HEK293 (cell line): Measurements from ENCODE around the gene CFAP20.

ENCODE experiments used
- CTCF ChIA-PET: fragments of 350-600 bp; formaldehyde crosslinking; extraction: SDS; loops from one replicate; lab custom pipeline; 2021; ENCODE audit warnings: antibody characterized with exemption; lab: Yijun Ruan, JAX
- POLR2A ChIA-PET: fragments of 300-600 bp; formaldehyde crosslinking; extraction: SDS; loops from one replicate; lab custom pipeline; 2020; ENCODE audit warnings: antibody characterized with exemption, inconsistent platforms; lab: Yijun Ruan, JAX
- H3K27ac ChIP-seq: fragments of 200-500 bp; sonication (Bioruptor generic); 2 replicates; pipeline ENCODE4 v1.5.1; 2014; ENCODE audit warnings: low read depth, low read length, control low read depth, inconsistent platforms; ENCODE audit errors: extremely low read depth
- H3K36me3 ChIP-seq, 2 experiments: fragments of 200-500 bp in 1 of 2; sonication (Bioruptor generic) in 1 of 2; 1 replicate in 1 of 2; 2 replicates in 1 of 2; pipeline ENCODE4 v1.5.1; 2014 to 2017; ENCODE audit warnings: inconsistent platforms in 2 of 2, low read length in 2 of 2; ENCODE audit not compliant: control insufficient read depth in 2 of 2, insufficient read depth in 1 of 2
- H3K4me1 ChIP-seq: fragments of 200-500 bp; sonication (Bioruptor generic); 2 replicates; pipeline ENCODE4 v1.5.1; 2014; ENCODE audit warnings: mild to moderate bottlenecking, low read length, inconsistent platforms; ENCODE audit not compliant: control insufficient read depth, insufficient read depth
- H3K4me3 ChIP-seq: 2 replicates; pipeline ENCODE4 v1.5.1; 2011; ENCODE audit warnings: low read depth, mild to moderate bottlenecking, control low read depth, low read length, moderate library complexity
- H3K9me3 ChIP-seq: fragments of 200-500 bp; sonication (Bioruptor generic); 2 replicates; pipeline ENCODE4 v1.5.1; 2014; ENCODE audit warnings: low read depth, low read length, inconsistent platforms; ENCODE audit not compliant: control insufficient read depth, insufficient read depth
- BCL11B ChIP-seq: fragments of 450-650 bp; formaldehyde crosslinking; IDR thresholded peaks from 2 replicates; pipeline ENCODE4 v1.5.1; 2016; ENCODE audit warnings: low read depth, missing biosample characterization, missing genetic modification characterization
- KLF1 ChIP-seq: fragments of 450-650 bp; formaldehyde crosslinking; IDR thresholded peaks from 2 replicates; pipeline ENCODE4 v1.5.1; 2016; ENCODE audit warnings: missing biosample characterization, missing genetic modification characterization
- TRIM28 ChIP-seq: IDR thresholded peaks from 2 replicates; pipeline ENCODE4 v1.6.1; 2011; ENCODE audit warnings: low read length, control low read depth, borderline replicate concordance
- ZBTB17 ChIP-seq: fragments of 450-650 bp; formaldehyde crosslinking; IDR thresholded peaks from 2 replicates; pipeline ENCODE4 v1.5.1; 2016; ENCODE audit warnings: missing biosample characterization, missing genetic modification characterization
- ZNF2 ChIP-seq: fragments of 450-650 bp; formaldehyde crosslinking; IDR thresholded peaks from 2 replicates; pipeline ENCODE4 v1.5.1; 2016; ENCODE audit warnings: missing biosample characterization, missing genetic modification characterization
- ZNF280C ChIP-seq: fragments of 450-650 bp; formaldehyde crosslinking; IDR thresholded peaks from 2 replicates; pipeline ENCODE4 v1.5.1; 2016; ENCODE audit warnings: missing biosample characterization, missing genetic modification characterization
- ZNF510 ChIP-seq: fragments of 450-650 bp; formaldehyde crosslinking; IDR thresholded peaks from 2 replicates; pipeline ENCODE4 v1.5.1; 2018; ENCODE audit warnings: mild to moderate bottlenecking, missing genetic modification characterization, missing biosample characterization; ENCODE audit not compliant: insufficient replicate concordance
- ZNF514 ChIP-seq: fragments of 450-650 bp; formaldehyde crosslinking; IDR thresholded peaks from 2 replicates; pipeline ENCODE4 v1.5.1; 2016; ENCODE audit warnings: missing biosample characterization, missing genetic modification characterization
- ZNF555 ChIP-seq: fragments of 450-650 bp; formaldehyde crosslinking; conservative IDR thresholded peaks from 2 replicates; pipeline ENCODE4 v1.5.1; 2017; ENCODE audit warnings: missing biosample characterization, mild to moderate bottlenecking, missing genetic modification characterization, inconsistent platforms
- ZNF558 ChIP-seq: fragments of 450-650 bp; formaldehyde crosslinking; IDR thresholded peaks from 2 replicates; pipeline ENCODE4 v1.5.1; 2016; ENCODE audit warnings: missing biosample characterization, missing genetic modification characterization
- ZNF768 ChIP-seq: fragments of 450-650 bp; formaldehyde crosslinking; IDR thresholded peaks from 2 replicates; pipeline ENCODE4 v1.5.1; 2018; ENCODE audit warnings: missing biosample characterization, mild to moderate bottlenecking, missing genetic modification characterization
- ZSCAN16 ChIP-seq: fragments of 450-650 bp; formaldehyde crosslinking; IDR thresholded peaks from 2 replicates; pipeline ENCODE4 v1.5.1; 2016; ENCODE audit warnings: missing biosample characterization, missing genetic modification characterization
- TF ChIP-seq, protein P1 (sequence below): fragments of 450-650 bp; formaldehyde crosslinking; IDR thresholded peaks from 2 replicates; pipeline ENCODE4 v1.5.1; 2016; ENCODE audit warnings: missing biosample characterization, missing genetic modification characterization
- TF ChIP-seq, protein P2 (sequence below): sonication (generic); formaldehyde crosslinking; IDR thresholded peaks from 2 replicates; pipeline ENCODE4 v1.8.1; 2022; ENCODE audit warnings: mild to moderate bottlenecking, moderate library complexity, missing genetic modification reagents

CFAP20 gene

GRCh38 chr16:58118801-58119508 lies 10.2 kb downstream of the CFAP20 start (continued):
- TF ChIP-seq, protein P1, sequence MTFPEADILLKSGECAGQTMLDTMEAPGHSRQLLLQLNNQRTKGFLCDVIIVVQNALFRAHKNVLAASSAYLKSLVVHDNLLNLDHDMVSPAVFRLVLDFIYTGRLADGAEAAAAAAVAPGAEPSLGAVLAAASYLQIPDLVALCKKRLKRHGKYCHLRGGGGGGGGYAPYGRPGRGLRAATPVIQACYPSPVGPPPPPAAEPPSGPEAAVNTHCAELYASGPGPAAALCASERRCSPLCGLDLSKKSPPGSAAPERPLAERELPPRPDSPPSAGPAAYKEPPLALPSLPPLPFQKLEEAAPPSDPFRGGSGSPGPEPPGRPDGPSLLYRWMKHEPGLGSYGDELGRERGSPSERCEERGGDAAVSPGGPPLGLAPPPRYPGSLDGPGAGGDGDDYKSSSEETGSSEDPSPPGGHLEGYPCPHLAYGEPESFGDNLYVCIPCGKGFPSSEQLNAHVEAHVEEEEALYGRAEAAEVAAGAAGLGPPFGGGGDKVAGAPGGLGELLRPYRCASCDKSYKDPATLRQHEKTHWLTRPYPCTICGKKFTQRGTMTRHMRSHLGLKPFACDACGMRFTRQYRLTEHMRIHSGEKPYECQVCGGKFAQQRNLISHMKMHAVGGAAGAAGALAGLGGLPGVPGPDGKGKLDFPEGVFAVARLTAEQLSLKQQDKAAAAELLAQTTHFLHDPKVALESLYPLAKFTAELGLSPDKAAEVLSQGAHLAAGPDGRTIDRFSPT = no peak
- TF ChIP-seq KLF1 (tag by site-specific recombination) (no peak), ZNF768 (tag by site-specific recombination) (no peak), BCL11B (tag by site-specific recombination) (no peak)

DNA sequence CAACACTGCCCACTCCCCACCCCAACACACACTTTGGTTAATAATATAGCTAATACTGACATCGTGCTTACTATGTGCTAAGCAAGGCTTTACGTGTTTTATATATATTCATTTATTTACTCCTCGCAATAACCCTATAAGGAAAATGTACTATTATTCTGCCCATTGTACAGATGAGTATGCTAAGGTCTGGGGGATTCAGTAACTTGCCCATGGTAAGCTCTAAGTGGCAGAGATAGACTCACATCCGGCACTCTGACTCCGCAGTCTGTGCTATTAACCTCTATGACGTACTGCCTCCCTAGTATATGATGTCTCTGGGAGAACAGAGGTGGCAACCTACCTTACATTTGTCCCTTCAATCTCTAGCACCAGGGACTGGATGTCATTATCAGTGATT lies 12.7 kb downstream of the CFAP20 start:
- Histone ChIP-seq H3K4me3 (no peak overlapping the region), H3K4me1 (peaks cover 17% of the 10 kb centered on the region)

DNA sequence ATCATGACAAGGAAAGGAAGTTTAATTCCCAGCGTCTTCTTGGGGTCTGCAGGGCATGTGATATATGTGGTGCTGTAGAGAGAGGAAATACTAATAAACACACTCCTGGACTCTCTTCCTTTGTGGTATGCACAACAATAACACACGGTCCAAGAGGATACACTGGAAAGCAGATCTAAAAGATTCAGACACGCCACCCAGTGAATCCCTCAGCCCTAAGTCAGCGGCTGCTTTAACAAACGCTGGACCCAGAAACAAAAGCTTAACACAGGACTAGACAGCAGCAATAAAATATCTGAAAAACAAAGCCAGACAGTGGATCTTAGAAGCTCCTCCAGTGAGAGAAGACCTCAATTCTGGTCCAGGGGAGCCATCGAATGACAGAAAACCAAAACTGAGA lies 13.1 kb downstream of the CFAP20 start:
- Histone ChIP-seq H3K9me3 (no peaks in the 10 kb centered on the region), H3K4me1 (peaks cover 12% of the 10 kb centered on the region), H3K36me3 (peaks cover 6 to 46% of the 10 kb centered on the region in 2 experiments; a peak in 2 of 3 replicates), H3K27ac (no peak overlapping the region), H3K4me3 (no peak overlapping the region)
- CTCF ChIA-PET = interaction anchor here (0.9 to 1.3 kb wide), 3 partner anchors 10 to 19 kb away, joined by 3 to 4 read pairs (median 4); no protein-coding TSS in a partner anchor
- POLR2A ChIA-PET = interaction anchor here (1.7 kb wide), 1 partner anchor 13 kb away, joined by 6 read pairs; the partner anchor contains the start of gene CFAP20
- TF ChIP-seq TRIM28 = no peak
- TF ChIP-seq ZBTB17 (tag by site-specific recombination) = no peak
- TF ChIP-seq ZNF2 (tag by site-specific recombination) = no peak
- TF ChIP-seq ZNF510 (tag by site-specific recombination) = no peak

More for the DNA sequence above, 12.7 kb downstream of the CFAP20 start:
- Histone ChIP-seq H3K36me3 (peaks cover 6 to 46% of the 10 kb centered on the region in 2 experiments; a peak in 2 of 3 replicates), H3K9me3 (no peaks in the 10 kb centered on the region), H3K27ac (no peak overlapping the region)
- TF ChIP-seq ZNF555 = no peak
- TF ChIP-seq, protein P2, sequence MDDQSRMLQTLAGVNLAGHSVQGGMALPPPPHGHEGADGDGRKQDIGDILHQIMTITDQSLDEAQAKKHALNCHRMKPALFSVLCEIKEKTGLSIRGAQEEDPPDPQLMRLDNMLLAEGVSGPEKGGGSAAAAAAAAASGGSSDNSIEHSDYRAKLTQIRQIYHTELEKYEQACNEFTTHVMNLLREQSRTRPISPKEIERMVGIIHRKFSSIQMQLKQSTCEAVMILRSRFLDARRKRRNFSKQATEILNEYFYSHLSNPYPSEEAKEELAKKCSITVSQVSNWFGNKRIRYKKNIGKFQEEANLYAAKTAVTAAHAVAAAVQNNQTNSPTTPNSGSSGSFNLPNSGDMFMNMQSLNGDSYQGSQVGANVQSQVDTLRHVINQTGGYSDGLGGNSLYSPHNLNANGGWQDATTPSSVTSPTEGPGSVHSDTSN (CRISPR knock-in tag) = no peak
- TF ChIP-seq ZSCAN16 (tag by site-specific recombination) = no peak
- no peak for TF ChIP-seq ZNF280C (tag by site-specific recombination)
- TF ChIP-seq ZNF558 (tag by site-specific recombination) = no peak
- TF ChIP-seq ZNF514 (tag by site-specific recombination) = no peak
- ChIA-PET POLR2A (interaction anchor here (1.7 kb wide), 1 partner anchor 13 kb away, joined by 6 read pairs; the partner anchor contains the start of gene CFAP20), CTCF (interaction anchor here (0.6 to 1.3 kb wide), 6 partner anchors 10 to 221 kb away, joined by 3 to 5 read pairs (median 4); no protein-coding TSS in a partner anchor)
